HepG2 (cell line): Measurements from ENCODE around the gene NSFL1C. TPM values are rescaled to one million over a fixed set of nuclear protein-coding genes. Genes with fewer than 3 reads are reported as not detected.

ENCODE experiments used
- ARID3A ChIP-seq: IDR thresholded peaks from 2 replicates; pipeline ENCODE4 v1.6.1; 2012; ENCODE audit warnings: low read depth, low read length, improper control_type of control experiment
- ARID4A ChIP-seq: sonication (generic); formaldehyde crosslinking; IDR thresholded peaks from 2 replicates; pipeline ENCODE4 v1.5.0; 2020; ENCODE audit warnings: mild to moderate bottlenecking, missing genetic modification reagents, borderline replicate concordance
- CREB1 ChIP-seq, 2 experiments: fragments of 450-650 bp in 1 of 2; IDR thresholded peaks; 2 replicates each; pipeline ENCODE4 v1.6.1; 2016 to 2017; ENCODE audit warnings: control low read depth in 1 of 2, mild to moderate bottlenecking in 1 of 2, missing compliant biosample characterization in 1 of 2, missing genetic modification characterization in 1 of 2
- CTCF ChIP-seq: sonication (generic); formaldehyde crosslinking; IDR thresholded peaks from 2 replicates; pipeline ENCODE4 v1.5.0; 2020; ENCODE audit warnings: mild to moderate bottlenecking, missing genetic modification reagents, moderate library complexity
- MEIS1 ChIP-seq: sonication (generic); formaldehyde crosslinking; IDR thresholded peaks from 2 replicates; pipeline ENCODE4 v1.9.0; 2021; ENCODE audit warnings: mild to moderate bottlenecking, missing genetic modification reagents, moderate library complexity, borderline replicate concordance
- SUZ12 ChIP-seq: fragments of 150-350 bp; IDR thresholded peaks from 2 replicates; pipeline ENCODE4 v1.6.1; 2014; ENCODE audit warnings: low read depth, low read length
- THAP8 ChIP-seq: sonication (generic); formaldehyde crosslinking; IDR thresholded peaks from 2 replicates; pipeline ENCODE4 v1.5.1; 2020; ENCODE audit warnings: missing genetic modification reagents, mild to moderate bottlenecking, borderline replicate concordance
- TMF1 ChIP-seq: sonication (generic); formaldehyde crosslinking; IDR thresholded peaks from 2 replicates; pipeline ENCODE4 v1.8.1; 2022; ENCODE audit warnings: low read depth, missing genetic modification reagents
- TOPORS ChIP-seq: sonication (generic); formaldehyde crosslinking; IDR thresholded peaks from 2 replicates; pipeline ENCODE4 v1.8.0; 2023; ENCODE audit warnings: mild to moderate bottlenecking, missing genetic modification reagents
- ZC3H4 ChIP-seq: sonication (generic); formaldehyde crosslinking; IDR thresholded peaks from 2 replicates; pipeline ENCODE4 v1.4.0; 2020; ENCODE audit warnings: missing genetic modification reagents, borderline replicate concordance
- ZFP1 ChIP-seq: IDR thresholded peaks from 2 replicates; pipeline ENCODE4 v1.6.1; 2016
- ZMYM2 ChIP-seq: sonication (generic); formaldehyde crosslinking; IDR thresholded peaks from 2 replicates; pipeline ENCODE4 v1.8.0; 2022; ENCODE audit warnings: mild to moderate bottlenecking, missing genetic modification reagents
- ZNF101 ChIP-seq: sonication (generic); formaldehyde crosslinking; IDR thresholded peaks from 2 replicates; pipeline ENCODE4 v1.4.0; 2020; ENCODE audit warnings: mild to moderate bottlenecking, low read depth, missing genetic modification reagents, borderline replicate concordance
- ZNF235 ChIP-seq: sonication (generic); formaldehyde crosslinking; IDR thresholded peaks from 2 replicates; pipeline ENCODE4 v1.8.1; 2023; ENCODE audit warnings: mild to moderate bottlenecking, missing genetic modification reagents, borderline replicate concordance
- ZNF260 ChIP-seq: sonication (generic); formaldehyde crosslinking; IDR thresholded peaks from 2 replicates; pipeline ENCODE4 v1.4.0; 2020; ENCODE audit warnings: missing genetic modification reagents, low read depth, mild to moderate bottlenecking, borderline replicate concordance
- ZNF274 ChIP-seq: sonication (generic); formaldehyde crosslinking; IDR thresholded peaks from 2 replicates; pipeline ENCODE4 v1.5.1; 2020; ENCODE audit warnings: mild to moderate bottlenecking, missing genetic modification reagents
- ZNF468 ChIP-seq: sonication (generic); formaldehyde crosslinking; IDR thresholded peaks from 2 replicates; pipeline ENCODE4 v1.8.0; 2022; ENCODE audit warnings: mild to moderate bottlenecking, moderate library complexity, missing genetic modification reagents
- ZNF572 ChIP-seq: sonication (generic); formaldehyde crosslinking; IDR thresholded peaks from 2 replicates; pipeline ENCODE4 v1.5.1; 2020; ENCODE audit warnings: mild to moderate bottlenecking, missing genetic modification reagents
- ZNF776 ChIP-seq: sonication (generic); formaldehyde crosslinking; IDR thresholded peaks from 2 replicates; pipeline ENCODE4 v1.4.0; 2020; ENCODE audit warnings: mild to moderate bottlenecking, missing genetic modification reagents
- ZSCAN25 ChIP-seq: sonication (generic); formaldehyde crosslinking; IDR thresholded peaks from 2 replicates; pipeline ENCODE4 v1.8.0; 2022; ENCODE audit warnings: mild to moderate bottlenecking, missing genetic modification reagents
- ZSCAN30 ChIP-seq: sonication (generic); formaldehyde crosslinking; IDR thresholded peaks from 2 replicates; pipeline ENCODE4 v1.5.0; 2020; ENCODE audit warnings: mild to moderate bottlenecking, missing genetic modification reagents
- polyA plus RNA-seq, 8 experiments: library from polyadenylated mRNA; depleted of rRNA in 3 of 8; stranded (reverse) in 7 of 8; unstranded in 1 of 8; fragments of >200 nt; fragmentation: Illumina TruSeq in 4 of 8; extraction: Trizol in 4 of 8; gene quantifications; 2 replicates each; pipeline versions ENCODE4 v1.2.1 to v1.2.3, GENCODE V29; 2011 to 2016; ENCODE audit warnings: low read depth in 4 of 8, missing spikeins in 1 of 8, mixed read lengths in 1 of 8; ENCODE audit not compliant: insufficient read depth in 1 of 8
- total RNA-seq, 5 experiments: library from RNA; depleted of rRNA; stranded (reverse); fragments of >200 nt; fragmentation: Illumina TruSeq; extraction: Trizol; gene quantifications; 2 replicates each; pipeline ENCODE4 v1.2.3, GENCODE V29; 2016; ENCODE audit warnings: low read depth in 1 of 5

The NSFL1C gene
- total and polyA plus RNA-seq, 2 of the 13 experiments (the other 11 are each of a cell fraction or from before 2014, with no cell fraction given): 22.9 to 62.7 TPM

- TF ChIP-seq CREB1 (IDR thresholded peaks at IDR 0.05): peak; percentile 53; the same call in 1 of the 2 replicates
- TF ChIP-seq CREB1 (CRISPR knock-in tag; IDR thresholded peaks at IDR 0.05): no peak
- no peak for TF ChIP-seq ZNF101 (CRISPR knock-in tag)
- 0 out of 2 replicates have a peak, but pooled peaks have one; percentile 8 for TF ChIP-seq SUZ12
- peak; percentile 95 for TF ChIP-seq ZNF572
- TF ChIP-seq ZNF468 (CRISPR knock-in tag): no peak
- no peak for TF ChIP-seq ZSCAN30 (CRISPR knock-in tag)
- no peak for TF ChIP-seq ZMYM2 (CRISPR knock-in tag)
- TF ChIP-seq ZFP1: no peak
- TF ChIP-seq ZNF776 (CRISPR knock-in tag): 0 out of 2 replicates have a peak, but pooled peaks have one; percentile 56
- TF ChIP-seq ZNF260 (CRISPR knock-in tag): no peak
- no peak for TF ChIP-seq TOPORS (CRISPR knock-in tag)
- no peak for TF ChIP-seq TMF1
- TF ChIP-seq ZNF235 (CRISPR knock-in tag): peak; percentile 75; the same call in 1 of the 2 replicates
- TF ChIP-seq ARID3A: no peak
- peak; percentile 99 for TF ChIP-seq ARID4A (CRISPR knock-in tag)
- peak; percentile 48 for TF ChIP-seq CTCF
- peak; percentile 81 for TF ChIP-seq MEIS1 (CRISPR knock-in tag)
- no peak; the same call in 1 of the 2 replicates for TF ChIP-seq ZNF274 (CRISPR knock-in tag)
- TF ChIP-seq ZC3H4 (CRISPR knock-in tag): no peak
- 0 out of 2 replicates have a peak, but pooled peaks have one; percentile 56 for TF ChIP-seq ZSCAN25
- no peak; the same call in 1 of the 2 replicates for TF ChIP-seq THAP8
Measured at GRCh38 chr20:1392693-1393506, 73.7 kb downstream of the NSFL1C start, which contains the start of gene FKBP1A (continued).
